Measurements from ENCODE around the gene GOT1. TPM values are rescaled to one million over a fixed set of nuclear protein-coding genes. Genes with fewer than 3 reads are reported as not detected.

GOT1 gene
- total and polyA plus RNA-seq, 2 experiments from 2014 or later = 36.8 to 37.7 TPM

DNA sequence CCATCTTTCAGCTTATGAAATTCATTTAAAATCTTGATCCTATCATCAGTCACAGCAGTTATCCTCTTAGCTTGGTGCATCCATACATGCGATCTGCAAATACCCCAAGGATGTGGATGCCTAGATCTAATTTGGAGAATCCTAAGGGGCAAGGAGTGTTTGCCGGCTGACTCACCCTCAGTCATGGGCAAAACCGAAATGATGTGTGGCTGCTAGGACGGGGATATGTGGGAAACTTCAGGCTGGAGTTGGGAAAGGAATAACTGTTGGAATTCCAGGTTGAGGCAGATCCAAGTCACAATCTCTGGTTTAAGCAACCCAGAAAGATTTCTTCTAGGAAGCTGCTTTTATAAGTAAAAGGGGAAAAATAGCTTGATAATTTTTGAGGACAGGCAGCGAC, 19.7 kb upstream of the GOT1 start:
- no peak overlapping the region for H3K4me2 ChIP-seq
- H3K36me3 ChIP-seq (ENCODE audit: insufficient read depth) = no peaks in the 10 kb centered on the region
- H3K27me3 ChIP-seq (ENCODE audit: insufficient read depth) = no peaks in the 10 kb centered on the region
- ATAC-seq = no peak
- H3K27me3 Mint-ChIP-seq (ENCODE audit: insufficient read depth, low read depth, poor library complexity) = no peaks in the 10 kb centered on the region
- H3F3A ChIP-seq (replicated peaks; ENCODE audit: low read depth) = no peaks in the 10 kb centered on the region
- H3K27ac Mint-ChIP-seq = no peak overlapping the region
- peaks cover 25% of the 10 kb centered on the region for H3K4me1 ChIP-seq (ENCODE audit: insufficient read depth)
- no peak for DNase-seq (ENCODE audit: low spot score)
- no peaks in the 10 kb centered on the region for H3K36me3 Mint-ChIP-seq (ENCODE audit: low read depth)
- H3K4me1 Mint-ChIP-seq = peaks cover 22% of the 10 kb centered on the region
- H2AFZ ChIP-seq = peak overlapping the region; percentile 50; the same call in 1 of the 2 replicates
- H3K79me2 ChIP-seq (replicated peaks; ENCODE audit: insufficient read depth) = no peaks in the 10 kb centered on the region
- no peaks in the 10 kb centered on the region; the same call in 1 of the 2 replicates for H3K9me2 ChIP-seq (ENCODE audit: insufficient read depth)
- H3K27ac ChIP-seq (ENCODE audit: low read depth) = no peak overlapping the region
- H3K4me3 Mint-ChIP-seq = no peak overlapping the region
- no peaks in the 10 kb centered on the region for H3K9me3 Mint-ChIP-seq
- no peaks in the 10 kb centered on the region for H4K20me1 ChIP-seq (replicated peaks; ENCODE audit: insufficient read depth)
- no peak overlapping the region for H3K4me3 ChIP-seq
- TF ChIP-seq EZH2 (IDR thresholded peaks at IDR 0.05; ENCODE audit: low read depth, unreplicated experiment) (no peak), ZNF331 (CRISPR knock-in tag; IDR thresholded peaks at IDR 0.05; ENCODE audit: low read depth) (no peak)
- TF ChIP-seq, protein P1, sequence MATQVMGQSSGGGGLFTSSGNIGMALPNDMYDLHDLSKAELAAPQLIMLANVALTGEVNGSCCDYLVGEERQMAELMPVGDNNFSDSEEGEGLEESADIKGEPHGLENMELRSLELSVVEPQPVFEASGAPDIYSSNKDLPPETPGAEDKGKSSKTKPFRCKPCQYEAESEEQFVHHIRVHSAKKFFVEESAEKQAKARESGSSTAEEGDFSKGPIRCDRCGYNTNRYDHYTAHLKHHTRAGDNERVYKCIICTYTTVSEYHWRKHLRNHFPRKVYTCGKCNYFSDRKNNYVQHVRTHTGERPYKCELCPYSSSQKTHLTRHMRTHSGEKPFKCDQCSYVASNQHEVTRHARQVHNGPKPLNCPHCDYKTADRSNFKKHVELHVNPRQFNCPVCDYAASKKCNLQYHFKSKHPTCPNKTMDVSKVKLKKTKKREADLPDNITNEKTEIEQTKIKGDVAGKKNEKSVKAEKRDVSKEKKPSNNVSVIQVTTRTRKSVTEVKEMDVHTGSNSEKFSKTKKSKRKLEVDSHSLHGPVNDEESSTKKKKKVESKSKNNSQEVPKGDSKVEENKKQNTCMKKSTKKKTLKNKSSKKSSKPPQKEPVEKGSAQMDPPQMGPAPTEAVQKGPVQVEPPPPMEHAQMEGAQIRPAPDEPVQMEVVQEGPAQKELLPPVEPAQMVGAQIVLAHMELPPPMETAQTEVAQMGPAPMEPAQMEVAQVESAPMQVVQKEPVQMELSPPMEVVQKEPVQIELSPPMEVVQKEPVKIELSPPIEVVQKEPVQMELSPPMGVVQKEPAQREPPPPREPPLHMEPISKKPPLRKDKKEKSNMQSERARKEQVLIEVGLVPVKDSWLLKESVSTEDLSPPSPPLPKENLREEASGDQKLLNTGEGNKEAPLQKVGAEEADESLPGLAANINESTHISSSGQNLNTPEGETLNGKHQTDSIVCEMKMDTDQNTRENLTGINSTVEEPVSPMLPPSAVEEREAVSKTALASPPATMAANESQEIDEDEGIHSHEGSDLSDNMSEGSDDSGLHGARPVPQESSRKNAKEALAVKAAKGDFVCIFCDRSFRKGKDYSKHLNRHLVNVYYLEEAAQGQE (IDR thresholded peaks at IDR 0.05; ENCODE audit: unreplicated experiment) = no peak

DNA sequence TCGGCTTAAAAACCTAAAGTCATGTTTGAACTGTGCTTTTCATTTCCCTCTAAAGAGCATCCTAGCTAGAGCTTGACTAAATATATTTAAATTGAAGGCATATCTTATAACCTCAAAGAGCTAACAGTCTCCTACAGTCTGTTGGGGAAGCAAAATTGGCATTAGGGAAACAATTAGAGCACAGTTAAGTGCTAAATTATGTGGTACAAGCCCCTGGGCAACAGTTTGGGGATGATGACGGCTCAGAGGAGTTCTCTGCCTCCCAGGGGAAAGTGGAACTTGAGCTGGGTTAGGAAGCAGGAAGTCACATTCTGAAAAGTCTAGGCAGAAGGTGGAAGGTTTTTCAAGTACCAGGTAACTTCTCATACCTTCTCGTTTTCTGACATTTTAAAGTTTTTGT, 18.6 kb upstream of the GOT1 start:
- H4K20me1 ChIP-seq (replicated peaks; ENCODE audit: insufficient read depth) = no peaks in the 10 kb centered on the region
- H3K4me1 Mint-ChIP-seq = peaks cover 29% of the 10 kb centered on the region

More for the DNA sequence above, 18.6 kb upstream of the GOT1 start:
- TF ChIP-seq ZNF114 (CRISPR knock-in tag; IDR thresholded peaks at IDR 0.05) = no peak
- TF ChIP-seq, protein P2, sequence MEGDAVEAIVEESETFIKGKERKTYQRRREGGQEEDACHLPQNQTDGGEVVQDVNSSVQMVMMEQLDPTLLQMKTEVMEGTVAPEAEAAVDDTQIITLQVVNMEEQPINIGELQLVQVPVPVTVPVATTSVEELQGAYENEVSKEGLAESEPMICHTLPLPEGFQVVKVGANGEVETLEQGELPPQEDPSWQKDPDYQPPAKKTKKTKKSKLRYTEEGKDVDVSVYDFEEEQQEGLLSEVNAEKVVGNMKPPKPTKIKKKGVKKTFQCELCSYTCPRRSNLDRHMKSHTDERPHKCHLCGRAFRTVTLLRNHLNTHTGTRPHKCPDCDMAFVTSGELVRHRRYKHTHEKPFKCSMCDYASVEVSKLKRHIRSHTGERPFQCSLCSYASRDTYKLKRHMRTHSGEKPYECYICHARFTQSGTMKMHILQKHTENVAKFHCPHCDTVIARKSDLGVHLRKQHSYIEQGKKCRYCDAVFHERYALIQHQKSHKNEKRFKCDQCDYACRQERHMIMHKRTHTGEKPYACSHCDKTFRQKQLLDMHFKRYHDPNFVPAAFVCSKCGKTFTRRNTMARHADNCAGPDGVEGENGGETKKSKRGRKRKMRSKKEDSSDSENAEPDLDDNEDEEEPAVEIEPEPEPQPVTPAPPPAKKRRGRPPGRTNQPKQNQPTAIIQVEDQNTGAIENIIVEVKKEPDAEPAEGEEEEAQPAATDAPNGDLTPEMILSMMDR (conservative IDR thresholded peaks at IDR 0.05; ENCODE audit: low read depth in 2 of 2) = no peak
- TF ChIP-seq ZNF331 (CRISPR knock-in tag; IDR thresholded peaks at IDR 0.05; ENCODE audit: low read depth) = no peak
- TF ChIP-seq, protein P3, sequence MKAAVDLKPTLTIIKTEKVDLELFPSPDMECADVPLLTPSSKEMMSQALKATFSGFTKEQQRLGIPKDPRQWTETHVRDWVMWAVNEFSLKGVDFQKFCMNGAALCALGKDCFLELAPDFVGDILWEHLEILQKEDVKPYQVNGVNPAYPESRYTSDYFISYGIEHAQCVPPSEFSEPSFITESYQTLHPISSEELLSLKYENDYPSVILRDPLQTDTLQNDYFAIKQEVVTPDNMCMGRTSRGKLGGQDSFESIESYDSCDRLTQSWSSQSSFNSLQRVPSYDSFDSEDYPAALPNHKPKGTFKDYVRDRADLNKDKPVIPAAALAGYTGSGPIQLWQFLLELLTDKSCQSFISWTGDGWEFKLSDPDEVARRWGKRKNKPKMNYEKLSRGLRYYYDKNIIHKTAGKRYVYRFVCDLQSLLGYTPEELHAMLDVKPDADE (IDR thresholded peaks at IDR 0.05) = no peak
- TF ChIP-seq EZH2phosphoT487 (IDR thresholded peaks at IDR 0.05; ENCODE audit: unreplicated experiment) = no peak
- no peak for TF ChIP-seq EZH2 (IDR thresholded peaks at IDR 0.05; ENCODE audit: low read depth, unreplicated experiment)
- TF ChIP-seq, protein P1 (IDR thresholded peaks at IDR 0.05; ENCODE audit: unreplicated experiment) = no peak
- TF ChIP-seq STAT1 (IDR thresholded peaks at IDR 0.05; ENCODE audit: unreplicated experiment) = no peak
- no peak for TF ChIP-seq JUNB (IDR thresholded peaks at IDR 0.05; ENCODE audit: unreplicated experiment)
- Histone ChIP-seq H3F3A (replicated peaks; ENCODE audit: low read depth) (no peaks in the 10 kb centered on the region), H3K4me1 (ENCODE audit: insufficient read depth) (peaks cover 29% of the 10 kb centered on the region), H3K27ac (ENCODE audit: low read depth) (no peak overlapping the region), H3K36me3 (ENCODE audit: insufficient read depth) (no peaks in the 10 kb centered on the region), H3K4me2 (no peak overlapping the region), H2AFZ (peak overlapping the region; percentile 61; the same call in 1 of the 2 replicates), H3K27me3 (ENCODE audit: insufficient read depth) (no peaks in the 10 kb centered on the region), H3K79me2 (replicated peaks; ENCODE audit: insufficient read depth) (no peaks in the 10 kb centered on the region), H3K9me2 (ENCODE audit: insufficient read depth) (no peaks in the 10 kb centered on the region; the same call in 1 of the 2 replicates), H3K4me3 (no peak overlapping the region)
- DNase-seq (ENCODE audit: low spot score) = no peak
- H3K4me3 Mint-ChIP-seq = no peak overlapping the region
- no peak for ATAC-seq
- H3K27ac Mint-ChIP-seq = no peak overlapping the region
- no peaks in the 10 kb centered on the region for H3K9me3 Mint-ChIP-seq
- no peaks in the 10 kb centered on the region for H3K36me3 Mint-ChIP-seq (ENCODE audit: low read depth)
- no peaks in the 10 kb centered on the region for H3K27me3 Mint-ChIP-seq (ENCODE audit: insufficient read depth, low read depth, poor library complexity)
